Activated effector memory CD4-positive, alpha-beta T cell treated with Interleukin-2 at 50 U/mL for 16 hours (primary cell): Measurements from ENCODE around the gene ATF5.
"Not testable (repeated sequence)": the region's sequence is repeated elsewhere in the genome, so short reads cannot be mapped to it uniquely, and the experiment has no call there.

Experiments
- DNase-seq: peaks from one replicate; pipeline ENCODE4 v3.0.0-alpha.2; 2020

The ATF5 gene

GRCh38 chr19:49950956-49951526 is 22.0 kb downstream of the ATF5 start:
- no peak for DNase-seq

GRCh38 chr19:49951806-49952478 is 22.9 kb downstream of the ATF5 start:
- DNase-seq: no peak

DNA sequence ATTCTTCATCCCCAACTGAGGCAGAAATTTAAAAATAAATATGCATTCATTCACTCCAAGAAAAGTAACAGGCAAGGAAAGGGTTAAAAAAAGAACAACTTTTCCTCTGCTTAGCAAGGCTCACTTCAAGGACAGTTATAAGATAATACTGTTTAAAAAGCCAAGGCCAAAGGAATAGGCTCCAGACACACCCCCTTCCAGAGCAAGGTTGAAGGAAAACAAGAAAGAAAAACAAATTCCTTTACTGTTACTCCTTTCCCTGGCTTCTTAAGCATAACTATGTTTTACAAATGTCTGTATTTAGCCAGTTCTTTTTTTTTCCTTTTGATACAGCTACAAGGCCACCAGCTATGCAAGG is 23.5 kb downstream of the ATF5 start:
- DNase-seq: no peak

DNA sequence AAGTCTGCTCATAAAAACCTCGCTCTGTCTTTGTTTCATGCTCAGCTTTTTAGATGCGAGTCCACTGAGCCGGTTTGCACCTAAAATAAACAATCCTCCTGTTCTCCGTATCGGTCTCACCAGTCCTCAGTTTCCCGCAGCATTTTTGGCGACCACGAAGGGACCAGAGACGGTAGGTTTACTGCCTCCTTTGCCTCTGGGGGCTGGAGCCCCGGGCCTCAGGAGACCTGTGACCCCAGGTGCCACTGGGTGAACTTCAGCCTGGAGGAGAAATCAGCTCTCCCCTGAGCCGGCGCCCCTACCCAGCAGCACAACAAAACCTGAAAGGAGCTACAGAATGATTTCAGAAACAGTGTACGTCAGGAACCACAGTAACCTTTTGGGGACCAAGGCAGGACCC is 23.9 kb downstream of the ATF5 start:
- no peak for DNase-seq

GRCh38 chr19:49953416-49953815 is 24.4 kb downstream of the ATF5 start:
- no peak for DNase-seq

DNA sequence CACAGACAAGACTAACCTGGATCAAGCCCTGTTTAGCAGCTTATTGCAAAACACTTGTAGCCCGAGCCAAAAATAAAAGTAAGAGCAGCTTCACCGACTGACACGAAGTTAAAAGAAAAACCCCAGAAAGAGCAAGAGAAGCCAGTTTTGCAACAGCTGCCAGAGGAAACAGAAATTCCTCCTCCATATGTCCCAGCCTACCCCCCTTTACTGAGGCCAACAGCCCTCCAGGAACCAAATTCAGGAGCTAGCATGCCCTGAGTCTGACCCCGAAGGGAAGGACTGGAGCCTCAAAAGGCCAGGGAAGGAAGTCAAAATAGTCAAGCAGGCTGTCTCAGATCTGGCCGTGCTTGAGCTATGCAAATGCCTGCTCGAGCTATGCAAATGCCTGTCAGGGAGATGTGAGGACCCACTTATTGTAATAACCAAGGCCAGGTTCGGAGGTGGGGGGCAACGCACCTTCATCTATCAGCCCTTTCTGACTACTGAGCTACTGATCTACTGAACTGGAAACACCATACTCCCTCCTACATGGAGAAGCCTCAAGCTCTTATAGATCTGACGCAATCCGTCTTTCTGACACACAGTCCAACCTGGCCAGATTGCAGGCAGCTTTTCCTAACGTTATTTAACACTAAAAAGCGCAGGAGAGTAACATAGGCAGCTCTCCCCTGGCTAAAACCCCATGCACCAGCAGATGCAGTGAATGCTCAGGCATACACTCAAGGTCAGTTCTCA is 25.3 kb downstream of the ATF5 start:
- DNase-seq: no peak

DNA sequence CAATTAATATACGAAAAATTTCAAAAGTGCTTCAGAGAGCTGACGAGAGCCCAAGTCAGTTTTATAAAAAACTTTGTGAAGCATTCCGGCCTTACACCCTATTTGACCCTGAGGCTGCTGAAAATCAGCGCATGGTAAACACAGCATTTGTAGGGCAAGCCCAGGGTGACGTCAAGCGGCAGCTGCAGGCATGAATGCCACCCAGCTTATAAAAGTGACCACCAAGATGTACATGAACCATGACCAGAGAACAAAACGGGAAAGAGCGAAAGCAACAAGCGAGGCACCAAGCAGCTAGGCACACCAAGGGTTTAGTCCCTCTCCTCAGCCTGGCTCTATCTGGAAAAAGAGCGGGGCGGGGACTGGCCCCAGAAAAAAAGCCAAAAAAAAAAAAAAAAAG is 25.9 kb downstream of the ATF5 start:
- DNase-seq: no peak

- no peak for DNase-seq
Measured at GRCh38 chr19:49956115-49956495, 27.1 kb downstream of the ATF5 start.

DNA sequence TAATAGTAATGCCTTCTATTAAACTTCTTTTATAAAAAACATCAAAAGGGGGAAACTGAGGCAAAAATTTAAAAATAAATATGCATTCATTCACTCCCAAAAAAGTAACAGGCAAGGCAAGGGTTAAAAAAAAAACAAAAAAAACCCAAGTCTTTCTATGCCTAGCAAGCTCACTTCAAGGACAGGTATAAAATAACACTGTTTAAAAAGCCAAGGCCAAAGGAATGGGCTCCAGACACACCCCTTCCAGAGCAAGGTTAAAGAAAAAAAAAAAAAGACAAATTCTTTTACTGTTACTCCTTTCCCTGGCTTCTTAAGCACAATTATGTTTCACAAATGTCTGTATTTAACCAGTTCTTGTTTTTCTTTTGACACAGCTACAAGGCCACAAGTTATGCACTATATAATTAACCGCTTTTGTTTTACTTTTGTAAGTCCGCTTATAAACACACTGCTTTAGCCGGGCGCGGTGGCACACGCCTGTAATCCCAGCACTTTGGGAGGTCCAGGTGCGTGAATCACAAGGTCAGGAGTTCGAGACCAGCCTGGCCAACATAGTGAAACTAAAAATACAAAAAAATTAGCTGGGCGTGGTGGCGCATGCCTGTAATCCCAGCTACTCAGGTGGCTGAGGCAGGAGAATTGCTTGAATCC is 28.4 kb downstream of the ATF5 start:
- DNase-seq: no peak

- not testable (repeated sequence) for DNase-seq
Measured at GRCh38 chr19:49958144-49958543, 29.1 kb downstream of the ATF5 start.

DNA sequence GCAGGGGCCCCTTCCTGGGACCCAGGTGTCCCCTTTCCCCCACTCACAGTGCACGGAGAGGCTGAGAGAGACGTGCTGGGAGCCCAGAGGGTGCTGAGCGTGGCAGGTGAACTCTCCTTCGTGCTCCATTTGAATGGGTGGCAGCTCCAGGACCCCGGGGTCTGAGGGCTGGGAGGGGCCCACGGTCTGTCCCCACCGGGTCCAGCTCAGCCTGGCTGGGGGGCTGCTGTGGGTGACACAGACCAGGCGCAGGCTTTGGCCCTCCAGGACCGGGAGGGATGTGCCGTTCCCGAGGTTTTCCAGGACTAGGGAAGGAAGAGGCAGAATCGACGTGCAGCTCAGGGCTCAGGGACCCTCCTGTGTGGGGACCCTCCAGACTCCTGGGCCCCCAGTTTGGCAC is 29.6 kb downstream of the ATF5 start:
- not testable (repeated sequence) for DNase-seq

GRCh38 chr19:49959892-49960291 is 30.9 kb downstream of the ATF5 start:
- DNase-seq: not testable (repeated sequence)

DNA sequence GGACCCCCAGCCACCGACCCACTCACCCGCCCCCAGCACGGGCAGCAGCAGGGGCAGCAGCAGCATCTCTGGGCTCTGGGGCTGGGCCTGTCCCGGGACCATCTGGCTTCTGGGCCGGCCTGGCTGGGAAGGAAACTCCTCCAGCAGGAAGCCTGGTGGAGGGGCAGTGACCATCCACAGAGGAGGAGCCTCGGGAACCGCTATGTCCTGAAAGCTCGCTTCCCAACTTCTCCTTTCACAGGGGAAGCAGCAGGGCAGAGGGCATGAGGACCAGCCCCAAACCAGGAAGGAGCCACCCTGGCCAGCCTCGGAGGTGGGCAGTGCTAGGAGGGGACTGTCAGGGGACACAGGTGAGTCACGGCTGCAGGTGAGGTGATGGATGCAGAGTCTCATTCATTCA is 32.0 kb downstream of the ATF5 start, which contains the start of gene SIGLEC11:
SIGLEC11 (minus strand) TSS at position 193 of the 400 bp plus-strand sequence; CDS start at position 102, 91 bp downstream.
- DNase-seq: not testable (repeated sequence)

DNA sequence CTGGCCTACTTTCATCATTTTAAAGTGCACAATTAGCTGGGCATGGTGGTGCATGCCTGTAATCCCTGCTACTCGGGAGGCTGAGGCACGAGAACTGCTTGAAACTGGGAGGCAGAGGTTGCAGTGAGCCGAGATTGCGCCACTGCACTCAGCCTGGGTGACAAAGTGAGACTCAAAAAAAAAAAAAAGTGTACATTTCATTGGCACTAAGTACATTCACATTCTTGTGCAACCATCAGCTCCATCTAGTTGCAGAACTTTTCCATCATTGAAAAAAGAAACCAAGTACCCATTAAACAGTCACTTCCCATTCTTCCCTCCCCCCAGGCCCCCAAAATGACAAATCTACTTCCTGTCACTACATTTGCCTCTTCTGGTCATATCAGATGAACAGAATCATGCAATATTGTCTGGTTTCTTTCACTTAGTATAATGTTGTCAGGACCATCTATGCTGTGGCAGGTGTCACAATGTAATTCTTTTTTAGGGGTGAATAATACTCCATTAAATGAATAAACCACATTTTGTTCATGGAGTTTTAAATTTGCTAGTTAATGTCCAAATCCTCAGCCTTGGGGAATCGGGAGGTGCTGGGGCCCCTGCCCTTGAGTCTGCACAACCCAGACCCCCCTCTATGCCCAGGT is 39.4 kb downstream of the ATF5 start:
- no peak for DNase-seq

DNA sequence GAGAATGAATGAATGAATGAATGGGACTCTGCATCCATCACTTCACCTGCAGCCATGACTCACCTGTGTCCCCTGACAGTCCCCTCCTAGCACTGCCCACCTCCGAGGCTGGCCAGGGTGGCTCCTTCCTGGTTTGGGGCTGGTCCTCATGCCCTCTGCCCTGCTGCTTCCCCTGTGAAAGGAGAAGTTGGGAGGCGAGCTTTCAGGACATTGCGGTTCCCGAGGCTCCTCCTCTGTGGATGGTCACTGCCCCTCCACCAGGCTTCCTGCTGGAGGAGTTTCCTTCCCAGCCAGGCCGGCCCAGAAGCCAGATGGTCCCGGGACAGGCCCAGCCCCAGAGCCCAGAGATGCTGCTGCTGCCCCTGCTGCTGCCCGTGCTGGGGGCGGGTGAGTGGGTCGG is 40.4 kb downstream of the ATF5 start:
- DNase-seq: not testable (repeated sequence)

DNA sequence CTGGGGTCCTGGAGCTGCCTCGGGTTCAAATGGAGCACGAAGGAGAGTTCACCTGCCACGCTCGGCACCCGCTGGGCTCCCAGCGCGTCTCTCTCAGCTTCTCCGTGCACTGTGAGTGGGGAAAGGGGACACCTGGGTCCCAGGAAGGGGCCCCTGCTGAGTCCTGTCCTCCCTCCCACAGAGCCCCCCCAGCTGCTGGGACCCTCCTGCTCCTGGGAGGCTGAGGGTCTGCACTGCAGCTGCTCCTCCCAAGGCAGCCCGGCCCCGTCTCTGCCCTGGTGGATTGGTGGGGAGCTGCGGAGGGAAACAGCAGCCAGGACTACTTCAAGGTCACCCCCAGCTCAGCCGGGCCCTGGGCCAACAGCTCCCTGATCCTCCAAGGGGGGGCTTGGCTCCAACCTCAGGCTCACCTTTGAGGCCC is 43.0 kb downstream of the ATF5 start:
- no peak for DNase-seq

DNA sequence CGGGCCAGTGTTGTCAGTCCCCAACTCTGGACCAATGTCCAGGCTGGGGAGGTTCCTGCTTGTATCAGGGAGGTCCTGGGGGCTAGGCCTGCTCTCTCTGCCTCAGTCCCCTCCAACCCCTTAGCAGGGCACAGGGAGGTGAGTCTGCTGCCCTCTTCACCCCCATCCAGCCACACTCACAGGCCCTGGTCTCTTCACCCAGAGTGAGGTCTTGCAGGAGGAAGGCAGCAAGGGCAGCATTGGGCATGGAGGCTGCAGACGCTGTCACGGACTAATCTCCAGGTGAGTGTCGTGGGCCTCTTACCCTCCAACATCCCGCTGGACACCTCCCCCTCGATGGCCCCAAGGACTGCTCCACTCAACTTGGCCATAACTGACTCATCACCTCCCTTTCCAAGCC is 43.8 kb downstream of the ATF5 start:
- no peak for DNase-seq

DNA sequence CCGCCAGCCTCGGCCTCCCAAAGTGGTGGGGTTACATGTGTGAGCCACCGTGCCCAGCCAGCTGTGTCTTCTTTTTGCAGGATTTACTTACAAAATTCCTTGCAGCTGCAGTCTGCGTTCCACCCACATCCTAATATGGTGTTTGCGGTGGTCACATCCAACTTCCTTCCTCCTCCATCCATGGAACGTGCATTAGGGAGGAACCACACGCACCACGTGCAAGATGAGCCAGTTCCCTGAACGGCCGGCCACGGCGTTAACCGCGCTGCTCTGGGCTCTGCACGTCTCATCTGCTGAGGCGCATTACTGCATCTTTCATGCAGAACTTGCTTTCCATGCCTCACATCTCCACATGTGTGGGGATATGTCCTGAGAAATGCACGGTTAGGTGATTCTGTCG is 45.0 kb downstream of the ATF5 start:
- DNase-seq: no peak

- DNase-seq: no peak
Measured at GRCh38 chr19:49975051-49975450, 46.0 kb downstream of the ATF5 start.

GRCh38 chr19:49976496-49976895 is 47.5 kb downstream of the ATF5 start:
- DNase-seq: no peak

DNA sequence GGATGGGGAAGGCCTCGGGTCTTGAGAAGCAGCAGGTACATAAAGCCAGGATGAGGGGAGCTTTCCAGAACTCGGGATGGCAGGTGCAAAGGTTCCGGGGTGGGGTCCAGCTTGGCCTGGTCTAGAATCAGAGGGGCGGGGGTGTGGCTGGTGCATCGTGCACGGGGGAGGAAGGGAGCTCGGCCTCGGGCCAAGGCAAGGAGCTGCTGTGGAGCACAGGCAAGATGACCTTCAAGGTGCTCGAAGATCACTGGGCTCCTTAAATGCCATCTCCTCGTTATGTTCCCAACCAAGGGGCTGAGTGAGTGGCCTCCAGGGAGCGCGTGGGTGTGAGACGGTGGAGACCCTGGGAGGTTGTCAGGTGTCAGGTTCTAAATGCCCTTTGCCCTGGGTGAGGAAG is 48.1 kb downstream of the ATF5 start:
- no peak for DNase-seq

- DNase-seq: no peak
Measured at GRCh38 chr19:49977881-49978280, 48.9 kb downstream of the ATF5 start.

DNA sequence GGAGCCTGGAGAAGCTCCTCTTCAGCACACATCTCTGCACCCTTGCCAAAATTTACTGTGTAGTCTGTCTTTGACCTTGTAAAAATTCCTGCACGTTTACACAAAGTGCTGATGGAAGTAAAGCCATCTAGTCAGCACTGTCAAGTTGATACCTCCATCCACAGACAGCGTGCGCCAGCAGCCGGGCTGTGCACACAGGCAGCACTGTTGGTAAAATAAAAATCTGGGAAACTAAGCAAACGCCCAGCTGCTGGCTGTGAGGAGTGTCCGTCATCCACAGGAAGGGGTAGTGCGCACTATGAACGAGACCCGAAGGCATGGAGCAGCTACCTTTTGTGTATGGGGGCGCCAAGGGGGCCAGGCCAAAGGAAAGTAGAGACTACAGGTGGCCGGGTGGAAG is 49.3 kb downstream of the ATF5 start:
- no peak for DNase-seq
